Stimulated activated CD8-positive, alpha-beta memory T cell treated with anti-CD3 and anti-CD28 coated beads, Interleukin-15, amount 100 ng/mL, for 24 hours (primary cell): Measurements from ENCODE around the gene VWA3B.
"Not testable (repeated sequence)": the region's sequence is repeated elsewhere in the genome, so short reads cannot be mapped to it uniquely, and the experiment has no call there.

Experiments used
- DNase-seq: peaks from one replicate; pipeline ENCODE4 v3.0.0-alpha.2; 2020; ENCODE audit warnings: low read depth

Gene VWA3B

DNA sequence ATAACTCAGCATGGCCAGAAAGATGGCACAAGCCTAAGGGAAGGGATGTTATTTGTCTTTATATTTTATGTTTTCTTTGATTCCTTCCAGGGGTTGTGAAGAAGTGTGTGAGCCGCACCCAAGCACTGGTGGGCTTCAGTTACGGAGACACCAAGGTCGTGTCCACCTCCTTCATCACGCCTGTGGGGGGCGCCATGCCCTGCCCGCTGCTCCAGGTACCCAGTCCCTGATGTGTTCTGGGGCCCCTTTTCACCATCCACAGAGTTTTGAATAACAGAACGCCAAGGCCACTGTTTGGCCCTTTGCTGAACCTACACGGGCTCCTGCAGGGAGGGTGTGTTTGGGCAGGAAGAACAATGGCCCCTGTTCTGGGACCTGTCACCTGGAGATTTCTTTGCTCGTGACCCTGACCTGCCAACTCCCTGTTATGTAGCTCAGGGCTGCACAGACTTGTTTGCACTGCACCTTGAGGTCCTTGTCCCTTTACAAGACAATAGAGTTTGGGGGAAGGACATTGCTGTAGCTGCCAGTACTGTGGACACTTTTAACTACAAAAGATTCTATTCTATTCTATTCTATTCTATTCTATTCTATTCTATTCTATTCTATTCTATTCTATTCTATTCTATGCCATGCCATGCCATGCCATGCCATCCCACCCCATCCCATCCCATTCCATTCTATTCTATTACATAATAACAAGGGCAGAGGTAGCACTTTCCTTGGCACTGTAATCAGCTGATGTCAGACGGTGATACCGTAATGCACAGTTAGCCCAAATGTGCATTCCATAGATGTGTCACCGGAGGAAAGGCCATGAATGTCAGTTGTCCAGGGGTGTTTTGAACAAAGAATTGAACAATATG, 211.1 kb downstream of the VWA3B start:
- DNase-seq: no peak

DNA sequence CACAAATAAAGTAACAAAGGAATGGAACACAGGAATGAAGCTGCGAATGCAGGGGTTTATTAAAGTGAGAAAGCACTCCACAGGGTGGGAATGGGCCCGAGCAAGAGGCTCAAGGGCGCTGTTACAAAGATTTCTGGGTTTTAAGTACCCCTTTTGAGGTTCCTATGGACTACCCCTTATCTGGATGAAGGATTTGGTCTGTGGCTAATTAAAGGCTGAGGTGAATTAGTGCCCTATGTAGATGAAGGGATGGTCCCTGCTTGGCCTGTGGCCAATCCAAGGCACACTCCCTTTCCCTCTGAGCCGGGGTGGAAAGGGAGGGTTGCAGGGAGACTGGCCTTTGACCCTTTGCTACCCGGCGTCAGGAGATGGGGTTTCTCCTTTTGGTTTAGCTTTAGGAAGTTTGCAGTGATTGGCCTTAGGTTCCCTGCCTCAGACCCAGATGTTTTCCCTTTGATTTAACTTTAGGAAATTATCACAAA, 211.8 kb downstream of the VWA3B start:
- no peak for DNase-seq

DNA sequence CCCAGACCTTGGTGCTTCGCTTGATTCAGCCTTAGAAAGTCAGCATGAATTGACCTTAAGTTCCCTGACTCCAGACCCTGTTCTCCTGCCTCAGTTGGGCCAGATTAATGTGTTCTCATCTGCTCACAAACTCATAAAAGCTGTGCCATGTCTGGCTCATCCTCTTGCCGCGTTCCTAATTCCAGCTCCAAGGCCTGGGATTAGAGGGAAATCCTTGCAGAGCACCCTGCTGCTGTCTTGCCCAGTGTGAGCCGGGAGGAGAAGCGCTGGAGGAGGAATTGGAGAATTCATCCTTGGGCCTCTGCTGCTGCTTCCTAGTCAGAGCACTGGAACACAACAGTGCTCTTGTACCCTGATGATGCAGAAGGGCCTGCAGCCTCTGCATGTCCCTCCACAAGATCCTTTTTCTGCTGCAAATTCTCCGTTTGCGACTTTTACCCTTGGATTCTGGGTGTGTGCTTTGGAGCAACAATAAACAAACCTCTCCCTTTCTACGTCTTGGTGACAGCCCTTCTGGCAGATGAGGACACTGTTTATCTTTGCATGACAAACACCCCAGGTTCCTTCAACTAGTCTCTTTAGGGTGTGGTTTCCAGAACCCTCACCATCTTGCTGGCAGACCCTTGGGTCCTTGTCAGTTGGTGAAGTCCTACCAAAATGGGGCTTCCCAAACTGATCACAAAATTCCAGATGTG, 212.4 kb downstream of the VWA3B start:
- no peak for DNase-seq

DNA sequence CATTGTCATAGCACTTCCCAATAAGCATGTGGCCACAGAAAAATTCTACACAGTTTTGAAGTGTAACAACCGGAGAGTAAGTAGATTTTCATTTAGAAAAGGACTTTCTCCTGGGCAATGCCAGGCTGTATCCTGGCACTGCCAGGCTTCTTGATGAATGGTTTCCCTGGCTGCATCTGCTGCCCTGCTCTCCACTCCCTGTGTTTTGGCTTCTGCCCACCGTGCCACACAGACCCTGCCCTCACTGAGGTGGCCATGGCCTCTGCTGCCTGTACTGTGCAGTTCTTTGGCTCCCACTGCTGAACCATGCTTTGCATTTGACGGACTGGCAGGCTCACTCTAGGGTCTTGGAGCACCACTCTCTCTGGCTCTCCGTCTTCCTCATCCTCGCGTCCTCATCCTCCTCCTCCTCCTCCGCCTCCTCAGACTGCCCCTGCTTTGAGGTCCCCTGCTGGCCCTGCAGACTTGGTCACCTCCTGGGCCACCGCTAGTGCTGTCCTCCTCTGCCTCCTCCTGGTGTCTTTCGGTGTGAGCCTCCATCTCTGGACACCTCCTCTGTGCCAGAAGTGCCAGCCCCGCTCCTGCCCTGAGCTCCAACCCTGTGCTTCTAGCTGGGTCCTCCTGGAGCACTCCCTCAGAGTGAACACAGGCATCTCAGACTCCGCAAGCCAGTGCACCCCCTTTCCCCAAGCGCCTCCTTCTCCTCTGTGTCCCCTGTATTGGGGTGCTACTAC, 213.3 kb downstream of the VWA3B start:
- no peak for DNase-seq

DNA sequence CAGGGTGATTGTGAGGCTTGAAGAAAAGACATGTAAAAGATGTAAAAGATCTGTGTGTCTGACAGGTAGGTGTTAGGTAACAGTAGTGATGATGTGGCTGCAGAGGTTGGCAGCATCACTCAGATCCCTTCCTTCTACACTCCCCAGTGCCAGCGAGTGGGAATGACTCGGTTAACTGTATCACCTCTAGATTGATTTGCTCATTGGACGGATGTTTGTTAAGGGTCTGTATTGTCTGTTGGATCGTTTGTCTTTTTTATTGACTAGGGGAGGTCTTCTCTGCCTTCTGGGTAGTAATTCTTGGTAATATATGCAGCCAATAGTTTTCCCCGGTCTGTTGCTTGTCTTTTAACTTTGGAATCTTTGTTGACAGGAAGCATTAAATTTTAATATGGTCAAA, 214.5 kb downstream of the VWA3B start:
- DNase-seq: no peak

DNA sequence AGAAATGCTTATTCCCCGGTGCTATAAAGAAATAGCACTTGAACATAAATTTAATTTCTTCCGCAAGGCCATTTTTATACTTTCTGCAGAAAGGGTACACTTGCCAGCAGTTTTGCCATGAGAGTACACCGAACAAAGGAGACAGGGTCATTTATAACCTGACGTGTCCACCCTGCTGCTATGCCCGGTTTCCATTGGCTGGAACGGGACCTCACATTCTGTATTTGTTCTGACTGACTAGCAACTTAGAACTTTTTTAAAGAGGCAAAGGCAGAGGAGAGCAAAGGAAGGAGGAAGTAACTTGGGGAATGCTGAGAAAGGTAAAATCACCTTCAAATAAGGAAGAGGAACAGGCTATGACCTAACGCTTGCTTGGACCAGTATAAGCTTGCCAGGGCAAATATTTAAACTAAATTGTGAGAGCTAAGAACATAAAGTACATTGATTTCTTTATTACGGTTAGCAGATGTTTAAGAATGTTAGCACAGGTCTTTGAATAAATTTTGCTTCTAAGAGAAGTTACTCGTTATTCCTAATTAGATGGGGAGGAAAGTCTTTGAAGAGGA, 220.2 kb downstream of the VWA3B start:
- DNase-seq: not testable (repeated sequence)

DNA sequence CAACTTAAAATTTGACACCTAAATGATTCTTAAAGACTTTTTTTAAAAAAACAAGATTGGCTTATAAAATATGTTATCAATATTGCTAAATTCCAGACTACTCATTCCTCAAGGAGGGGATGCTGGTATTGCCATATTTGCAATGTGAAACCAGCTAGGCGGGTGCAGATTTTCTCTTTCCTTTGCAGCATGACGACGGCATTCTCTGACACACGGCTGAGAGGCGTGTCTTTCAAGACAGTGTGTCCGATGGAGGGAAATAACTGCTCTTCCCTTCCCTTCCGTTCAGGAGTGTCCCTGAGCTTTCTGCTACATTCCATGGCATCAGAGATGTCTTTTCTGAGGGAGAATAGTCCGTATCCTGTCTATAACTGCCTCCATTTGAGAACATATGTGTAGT, 221.1 kb downstream of the VWA3B start:
- no peak for DNase-seq

DNA sequence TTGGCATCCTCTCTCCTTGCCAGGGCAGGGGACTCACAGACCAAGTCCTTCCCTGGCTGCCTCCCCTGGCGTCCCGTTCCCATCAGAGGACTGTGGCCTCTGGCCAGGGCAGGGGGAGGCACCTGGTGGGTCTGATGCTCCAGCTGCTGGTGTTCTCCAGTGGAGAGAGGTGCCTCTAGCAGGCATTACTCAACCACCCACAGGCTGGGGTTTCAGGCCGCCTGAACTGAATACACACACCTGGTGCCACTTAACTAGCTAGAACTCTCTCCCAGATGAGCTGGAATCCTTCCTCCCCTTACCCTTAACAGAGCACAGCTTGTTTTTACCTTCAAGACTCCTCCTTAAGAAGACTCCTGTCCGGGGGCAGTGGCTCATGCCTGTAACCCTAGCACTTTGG, 221.6 kb downstream of the VWA3B start:
- DNase-seq: no peak

DNA sequence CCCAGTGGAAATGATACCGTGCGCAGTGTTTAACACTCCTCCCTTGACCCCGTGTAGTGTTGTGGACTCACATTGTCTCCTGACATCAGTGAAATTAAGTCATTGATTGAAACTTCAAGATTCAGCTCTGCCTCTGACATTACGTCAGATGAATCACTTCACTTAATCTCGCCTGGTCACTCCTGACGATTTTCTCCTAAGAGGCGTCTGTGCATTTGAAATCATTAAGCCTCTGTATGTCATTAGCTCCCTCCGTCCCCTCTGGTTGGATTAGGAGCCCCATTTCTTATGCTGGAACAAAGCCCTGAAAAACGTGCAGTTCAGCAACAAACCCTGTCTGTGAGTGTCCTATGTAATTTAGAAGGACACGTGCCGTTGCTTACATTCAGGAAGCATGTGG, 222.6 kb downstream of the VWA3B start:
- DNase-seq: no peak

DNA sequence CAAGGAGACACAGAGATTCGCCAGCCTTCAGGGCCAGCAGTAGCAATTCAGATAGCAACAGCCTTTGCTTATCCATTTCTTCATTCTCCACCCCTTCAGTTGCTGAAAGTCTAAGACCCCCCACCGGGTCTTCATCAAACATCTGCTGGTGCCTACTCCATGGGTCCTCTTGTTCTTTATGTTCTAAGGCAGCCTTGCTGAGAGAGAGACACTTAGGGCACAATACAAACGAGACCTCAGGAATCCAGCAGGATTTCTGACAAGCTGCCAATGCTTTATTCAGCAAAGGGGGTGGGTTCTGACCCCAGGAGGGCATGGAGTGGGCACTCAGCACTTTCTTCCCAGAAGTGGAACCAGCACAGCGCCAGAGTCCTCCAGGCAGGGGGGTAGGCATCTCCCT, 223.0 kb downstream of the VWA3B start:
- no peak for DNase-seq

DNA sequence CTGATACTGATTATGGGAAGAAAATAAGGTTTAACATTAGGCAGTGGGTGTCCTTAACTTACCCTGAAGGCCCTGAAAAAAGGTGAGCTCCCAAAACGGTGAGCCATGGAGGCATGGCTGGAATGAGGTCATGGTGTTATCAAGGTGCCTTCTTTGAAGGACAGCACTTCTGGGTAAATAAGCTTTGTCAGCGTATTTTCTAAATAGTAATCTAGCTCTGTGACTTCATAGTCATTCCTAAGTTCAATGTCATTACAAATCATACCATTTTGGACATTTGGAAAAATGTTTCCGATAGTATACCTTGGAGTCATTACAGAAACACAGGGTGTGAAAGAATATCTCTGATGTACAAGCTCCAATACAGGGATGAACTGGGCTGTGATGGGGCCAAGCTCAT, 224.1 kb downstream of the VWA3B start:
- DNase-seq: no peak

DNA sequence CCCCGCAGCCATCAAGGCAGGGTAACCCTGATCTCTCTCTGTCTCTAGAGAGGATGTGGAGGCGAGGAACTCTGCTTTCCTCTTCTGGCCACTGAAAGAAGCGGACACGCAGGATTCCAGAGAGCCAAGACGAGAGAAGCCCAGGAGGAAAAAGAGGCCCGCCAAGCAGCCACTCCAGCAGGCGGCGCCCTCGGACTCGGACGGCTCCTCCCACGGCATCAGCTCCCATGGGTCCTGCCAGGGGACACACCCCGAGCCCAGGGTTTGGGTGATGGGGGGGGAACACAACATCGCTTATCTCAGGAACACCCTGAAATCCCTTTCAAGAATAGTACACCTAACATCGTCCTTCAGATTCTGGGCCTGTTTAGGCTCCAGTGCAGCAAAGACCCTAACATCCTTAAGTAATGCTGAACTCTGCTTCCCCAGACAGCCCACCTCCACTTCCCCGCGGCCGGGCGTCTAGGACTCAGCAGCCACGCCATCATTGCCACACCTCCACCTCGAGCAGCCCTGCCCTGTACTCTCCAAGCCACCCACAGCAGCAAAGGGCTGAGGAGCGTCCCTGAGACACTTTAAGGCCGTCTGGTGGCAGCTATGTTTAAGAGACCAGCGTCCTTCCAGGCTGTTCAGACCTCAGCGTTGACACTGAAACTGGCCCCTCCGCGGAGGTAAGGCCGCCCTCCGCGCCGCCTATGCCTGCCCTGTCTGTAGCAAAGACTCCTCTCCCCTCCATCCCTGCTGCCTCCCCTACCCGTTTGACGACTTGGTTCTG, 225.0 kb downstream of the VWA3B start:
- no peak for DNase-seq

DNA sequence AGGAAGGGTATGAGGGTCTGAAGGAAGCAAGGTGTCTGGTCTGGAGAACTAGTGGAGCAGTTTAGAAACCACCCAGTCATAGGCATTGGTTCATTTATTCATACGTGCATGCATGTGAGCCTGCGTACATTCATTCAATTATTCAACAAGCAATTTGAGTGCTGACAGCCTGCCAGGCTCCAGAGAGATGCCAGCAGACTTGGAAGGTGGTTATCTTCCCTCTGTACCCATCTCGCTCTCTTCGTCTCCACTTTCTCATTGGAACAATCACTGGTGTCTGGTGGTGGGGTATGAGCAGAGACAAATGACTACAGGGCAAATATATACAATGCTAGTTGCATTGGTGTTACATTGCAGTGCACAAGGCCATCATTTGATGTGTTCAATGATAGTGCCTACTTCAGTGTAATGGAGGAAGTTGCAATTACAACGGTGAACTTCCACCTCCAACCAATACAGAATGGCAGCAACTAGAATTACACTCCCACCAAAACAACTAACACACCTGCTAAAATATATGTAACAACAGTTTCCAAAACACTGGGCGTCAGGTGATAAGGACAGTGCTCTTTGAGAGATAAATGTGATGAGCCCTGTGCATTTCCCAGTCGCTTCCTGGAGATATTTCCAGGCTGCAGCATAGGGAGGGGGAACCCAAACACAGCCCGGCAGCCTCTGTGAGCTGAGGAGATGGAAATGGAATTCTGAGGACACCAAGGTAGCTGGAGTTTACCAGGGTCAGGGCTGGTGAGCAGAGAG, 226.7 kb downstream of the VWA3B start:
- DNase-seq: no peak

DNA sequence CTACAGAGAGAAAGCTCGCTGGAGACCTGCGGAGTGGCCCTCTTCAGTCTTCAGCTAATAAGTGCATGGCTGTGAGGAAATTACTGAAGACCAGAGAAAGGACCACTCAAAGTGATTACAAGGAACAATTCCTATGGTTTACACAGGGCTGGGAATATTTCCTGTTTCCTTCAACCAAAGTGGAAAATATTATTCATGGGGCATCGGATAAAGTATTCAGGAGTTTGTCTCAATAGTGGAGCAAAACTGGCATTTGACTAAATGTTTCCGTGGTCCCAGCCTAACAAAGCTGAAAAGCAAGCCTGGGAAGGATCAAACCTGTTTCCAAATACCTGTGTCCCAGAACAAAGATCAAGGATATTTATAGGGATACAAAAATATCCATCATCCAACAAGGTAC, 227.3 kb downstream of the VWA3B start:
- DNase-seq: no peak

DNA sequence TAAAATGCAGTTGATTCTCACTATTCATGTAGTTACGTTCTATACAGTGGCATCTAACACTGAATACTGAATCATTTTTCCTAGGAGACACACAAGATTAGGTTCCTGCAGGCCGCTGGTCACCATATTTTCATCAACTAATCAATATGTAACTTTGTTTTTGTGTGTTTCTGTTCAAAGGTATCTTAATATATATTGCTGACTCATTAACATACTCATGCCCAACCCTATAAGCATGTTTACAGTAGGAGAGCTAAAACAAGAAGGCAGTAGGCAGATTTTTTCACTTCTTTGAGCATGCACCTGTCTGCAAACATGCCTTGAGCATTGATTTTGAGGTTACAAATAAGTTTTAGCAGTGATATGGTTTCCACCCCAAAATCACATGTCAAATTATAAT, 229.0 kb downstream of the VWA3B start:
- no peak for DNase-seq

DNA sequence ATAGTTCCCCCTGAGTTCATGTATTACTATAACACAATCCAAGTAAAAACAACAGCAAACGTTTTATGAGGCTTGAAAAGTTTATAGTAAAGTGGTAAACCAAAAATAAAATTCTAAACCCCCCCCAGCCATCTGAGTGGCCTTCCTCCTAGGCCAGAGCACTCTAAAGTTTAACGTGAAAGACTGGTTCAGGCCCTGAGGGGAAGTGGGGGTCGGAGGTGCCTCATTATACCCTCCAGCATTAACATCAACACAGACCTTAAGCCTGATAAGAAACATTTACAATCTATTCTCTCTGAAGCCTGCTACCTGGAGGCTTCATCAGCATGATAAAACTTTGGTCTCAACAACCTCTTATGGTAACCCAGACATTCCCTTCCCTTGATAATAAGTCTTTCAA, 230.2 kb downstream of the VWA3B start:
- no peak for DNase-seq

DNA sequence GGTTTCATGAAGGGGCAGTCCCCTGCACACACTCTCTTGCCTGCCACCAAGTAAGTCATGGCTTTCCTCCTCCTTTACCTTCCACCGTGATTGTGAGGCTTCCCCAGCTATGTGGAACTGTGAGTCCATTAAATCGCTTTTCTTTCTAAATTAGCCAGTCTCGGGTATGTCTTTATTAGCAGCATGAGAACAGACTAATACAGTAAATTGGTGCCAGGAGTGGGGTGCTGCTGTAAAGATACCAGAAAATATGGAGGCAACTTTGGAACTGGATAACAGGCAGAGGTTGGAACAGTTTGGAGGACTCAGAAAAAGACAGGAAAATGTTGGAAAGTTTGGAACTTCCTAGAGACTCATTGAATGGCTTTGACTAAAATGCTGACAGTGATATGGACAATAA, 233.2 kb downstream of the VWA3B start:
- not testable (repeated sequence) for DNase-seq

DNA sequence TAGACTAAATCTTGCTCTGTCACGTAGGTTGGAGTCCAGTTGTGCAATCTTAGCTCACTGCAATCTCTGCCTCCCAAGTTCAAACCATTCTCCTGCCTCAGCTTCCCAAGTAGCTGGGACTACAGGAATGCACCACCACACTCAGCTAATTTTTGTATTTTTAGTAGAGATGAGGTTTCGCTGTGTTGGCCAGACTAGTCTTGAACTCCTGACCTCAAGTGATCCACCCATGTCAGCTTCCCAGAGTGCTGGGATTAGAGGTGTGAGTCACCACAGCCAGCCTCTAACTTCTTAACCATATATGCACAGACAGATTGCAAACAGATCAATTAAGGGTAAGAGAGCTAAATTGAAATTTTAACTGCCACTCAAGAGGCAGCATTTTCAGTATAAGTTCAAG, 237.2 kb downstream of the VWA3B start:
- no peak for DNase-seq

DNA sequence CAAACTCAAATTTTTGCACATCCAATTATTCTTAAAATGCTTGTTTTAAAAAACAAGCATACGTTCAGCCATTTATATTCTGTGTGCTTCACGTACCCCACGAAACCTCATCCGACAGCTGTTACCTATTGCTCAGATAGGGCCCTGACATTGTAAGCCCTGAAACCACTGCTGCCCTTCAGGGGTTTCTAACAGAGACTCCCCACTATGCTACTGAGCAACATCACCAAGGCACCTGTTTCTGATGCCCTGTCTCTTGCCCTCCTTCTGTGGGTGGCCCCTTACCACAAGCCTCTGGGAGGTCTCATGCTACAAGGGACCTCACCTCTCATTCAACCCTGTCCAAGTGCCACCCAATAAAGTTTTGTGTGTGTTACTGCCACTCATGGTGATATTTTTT, 240.8 kb downstream of the VWA3B start:
- no peak for DNase-seq

DNA sequence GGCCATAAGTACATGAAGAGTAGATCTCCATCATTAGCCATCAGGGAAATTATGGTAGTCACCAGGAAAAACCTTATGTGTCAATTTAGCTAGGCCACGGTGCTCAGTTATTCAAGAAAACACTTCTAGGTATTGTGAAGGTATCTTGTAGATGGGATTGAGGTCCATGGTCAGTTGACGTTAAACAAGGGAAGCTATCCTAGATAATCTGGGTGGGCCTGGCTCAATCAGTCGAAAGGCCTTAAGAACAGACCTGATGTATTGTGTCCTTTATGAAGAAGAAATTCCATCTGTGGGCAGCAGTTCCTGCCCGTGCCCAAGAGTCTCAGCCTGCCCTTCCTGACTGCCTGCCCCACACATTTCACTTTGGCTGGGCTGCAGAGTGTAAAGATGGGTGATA, 242.6 kb downstream of the VWA3B start:
- no peak for DNase-seq

DNA sequence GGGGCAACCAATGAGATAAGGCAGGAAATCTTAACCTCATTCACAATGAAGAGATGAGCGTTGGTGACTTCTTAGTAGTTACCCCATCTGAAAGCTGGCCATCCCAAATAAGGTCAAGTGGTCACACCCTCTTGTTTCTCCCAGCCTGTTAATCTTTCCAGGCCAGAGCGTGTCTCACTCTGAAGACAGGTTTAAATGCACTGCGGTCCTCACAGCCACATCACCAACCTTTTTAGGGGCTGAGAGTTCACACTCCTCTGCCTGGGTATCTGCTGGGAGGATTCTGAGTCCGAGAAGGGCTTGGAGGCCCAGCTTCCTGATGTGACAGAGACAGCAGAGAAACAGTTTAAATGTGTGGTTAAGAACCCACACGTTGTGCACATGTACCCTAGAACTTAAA, 246.0 kb downstream of the VWA3B start:
- no peak for DNase-seq
